Upper lobe of left lung (tissue), 4 donors: ENCODE measurements around the gene NAP1L4.

Source experiments
- CTCF ChIP-seq, 6 experiments: fragments of 450-650 bp in 4 of 6; fragments of 200-600 bp in 2 of 6; sonication (generic) in 2 of 6; IDR thresholded peaks; one replicate each; pipeline ENCODE4 v1.5.1; 2016 to 2019; ENCODE audit warnings: antibody characterized with exemption in 6 of 6
- EP300 ChIP-seq, 4 donors: sonication (generic); formaldehyde crosslinking; IDR thresholded peaks; one replicate each; pipeline ENCODE4 v1.5.1; 2017; ENCODE audit warnings: antibody characterized with exemption in 4 of 4, control low read depth in 2 of 4
- POLR2A ChIP-seq, 4 donors: fragments of 450-650 bp; IDR thresholded peaks; one replicate each; pipeline ENCODE4 v1.5.1; 2016 to 2017; ENCODE audit warnings: antibody characterized with exemption in 4 of 4, mild to moderate bottlenecking in 2 of 4

DNA sequence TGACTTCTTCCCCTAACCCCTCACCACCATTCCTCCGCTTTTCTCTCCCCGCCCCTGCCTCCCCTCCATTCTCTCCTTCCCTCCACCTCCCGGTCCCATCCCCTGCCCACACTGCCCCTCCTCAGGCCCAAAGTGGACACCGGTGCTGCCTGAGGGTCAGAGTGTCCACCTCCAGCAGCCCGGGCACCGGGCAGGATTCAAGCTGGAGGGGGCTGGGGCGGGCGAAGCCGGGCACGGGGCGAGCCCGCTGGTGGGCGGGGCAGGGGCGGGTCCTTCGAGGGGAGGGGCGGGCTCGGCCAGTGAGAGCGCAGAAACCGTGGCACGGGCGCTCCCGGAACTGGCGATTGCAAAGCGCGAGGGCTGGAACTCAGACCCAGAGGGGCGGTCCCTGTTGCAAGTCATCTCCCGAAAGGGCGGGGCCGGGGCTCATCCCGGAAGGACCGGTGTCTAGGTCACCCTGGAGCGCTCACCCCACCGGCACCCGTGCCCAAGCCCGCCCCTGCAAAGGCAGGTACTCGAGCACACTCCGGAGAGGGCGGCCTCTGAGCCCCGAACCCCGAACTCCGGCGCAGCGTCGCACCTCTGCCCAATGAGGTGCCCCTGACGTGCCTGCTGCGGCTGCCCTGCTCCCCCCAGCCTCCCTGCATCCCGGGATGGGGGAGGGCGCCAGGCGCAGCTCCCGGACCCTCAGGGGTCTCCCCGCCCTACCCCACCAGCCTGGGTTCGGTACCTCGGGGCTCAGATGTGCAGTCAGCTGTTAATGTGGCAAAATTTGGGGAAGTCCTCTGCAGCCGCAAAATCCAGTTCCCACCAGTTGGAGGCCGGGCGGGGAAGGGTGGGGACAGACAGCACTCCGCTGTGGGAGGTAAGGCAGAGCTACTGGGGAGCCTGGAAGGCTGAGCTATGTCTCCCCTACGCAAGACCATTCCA is 90.0 kb downstream of the NAP1L4 start:
- TF ChIP-seq EP300 (IDR thresholded peaks at IDR 0.05) (peak in 1 of 4 donors; percentile 4), CTCF (IDR thresholded peaks at IDR 0.05) (no peak), POLR2A (IDR thresholded peaks at IDR 0.05) (peak in 3 of 4 donors; percentile 16 to 77 (median 44))
